PC-3 (cell line): ENCODE results near the gene PPP4R4.

Source experiments
- CTCF ChIP-seq: fragments of 300-600 bp; sonication (generic); conservative IDR thresholded peaks from 2 replicates; pipeline ENCODE4 v1.5.1; 2017; ENCODE audit warnings: antibody characterized with exemption, low read depth, mild to moderate bottlenecking, low read length
- EZH2 ChIP-seq: fragments of 300-600 bp; sonication (generic); IDR thresholded peaks from one replicate; pipeline ENCODE4 v1.6.1; 2017; ENCODE audit warnings: antibody characterized with exemption, mild to moderate bottlenecking, low read length; ENCODE audit not compliant: unreplicated experiment

- TF ChIP-seq CTCF (no peak), EZH2 (no peak)
Measured at GRCh38 chr14:94313991-94314655, 140.0 kb downstream of the PPP4R4 start.
